HPDE6-E6E7 (cell line): ENCODE measurements around the gene CAVIN2.

ENCODE experiments used
- DNase-seq: peaks from one replicate; pipeline ENCODE4 v3.0.0; 2011; ENCODE audit warnings: missing footprints; ENCODE audit errors: extremely low spot score

CAVIN2 gene

GRCh38 chr2:191864628-191865374, 17.9 kb upstream of the CAVIN2 start:
- DNase-seq: no peak

- no peak for DNase-seq
Observed at GRCh38 chr2:191863988-191864387, 17.1 kb upstream of the CAVIN2 start.

GRCh38 chr2:191862156-191862775, 15.4 kb upstream of the CAVIN2 start:
- no peak for DNase-seq

- no peak for DNase-seq
Observed at GRCh38 chr2:191860760-191861466, 14.0 kb upstream of the CAVIN2 start.

- DNase-seq: no peak
Observed at GRCh38 chr2:191859681-191860080, 12.8 kb upstream of the CAVIN2 start.

- no peak for DNase-seq
Observed at GRCh38 chr2:191857886-191858285, 11.0 kb upstream of the CAVIN2 start.

- DNase-seq: no peak
Observed at GRCh38 chr2:191857259-191857805, 10.4 kb upstream of the CAVIN2 start.

GRCh38 chr2:191856111-191856876, 9.4 kb upstream of the CAVIN2 start:
- DNase-seq: no peak

GRCh38 chr2:191855382-191855781, 8.5 kb upstream of the CAVIN2 start:
- no peak for DNase-seq

- DNase-seq: no peak
Observed at GRCh38 chr2:191854382-191855372, 7.8 kb upstream of the CAVIN2 start.

- no peak for DNase-seq
Observed at GRCh38 chr2:191853843-191854242, 7.0 kb upstream of the CAVIN2 start.

- no peak for DNase-seq
Observed at GRCh38 chr2:191851158-191851557, 4.3 kb upstream of the CAVIN2 start.

GRCh38 chr2:191848771-191849767, 2.2 kb upstream of the CAVIN2 start:
- DNase-seq: no peak

- DNase-seq: no peak
Observed at GRCh38 chr2:191847764-191848163, 876 bp upstream of the CAVIN2 start.

GRCh38 chr2:191845876-191846514, 893 bp downstream of the CAVIN2 start:
- DNase-seq: no peak

GRCh38 chr2:191845248-191845715, 1.6 kb downstream of the CAVIN2 start:
- no peak for DNase-seq

- no peak for DNase-seq
Observed at GRCh38 chr2:191844706-191845105, 2.2 kb downstream of the CAVIN2 start.

GRCh38 chr2:191840921-191841320, 6.0 kb downstream of the CAVIN2 start:
- no peak for DNase-seq
